Mucosa of stomach (tissue), 1 donor: ENCODE results near the gene CHI3L2.

ENCODE experiments used
- H3K27me3 ChIP-seq: one replicate; pipeline ENCODE4 v1.7.0; 2013; ENCODE audit warnings: mild to moderate bottlenecking, low read length; ENCODE audit not compliant: control insufficient read depth, insufficient read depth
- H3K36me3 ChIP-seq: one replicate; pipeline ENCODE4 v1.7.0; 2013; ENCODE audit warnings: low read length; ENCODE audit not compliant: control insufficient read depth, insufficient read depth
- H3K4me1 ChIP-seq: one replicate; pipeline ENCODE4 v1.7.0; 2013; ENCODE audit warnings: mild to moderate bottlenecking, low read length; ENCODE audit not compliant: control insufficient read depth, insufficient read depth
- H3K4me3 ChIP-seq: one replicate; pipeline ENCODE4 v1.7.0; 2013; ENCODE audit warnings: low read length
- H3K9ac ChIP-seq: one replicate; pipeline ENCODE4 v1.7.0; 2013; ENCODE audit warnings: mild to moderate bottlenecking, low read length, moderate library complexity
- H3K9me3 ChIP-seq: one replicate; pipeline ENCODE4 v1.7.0; 2013; ENCODE audit warnings: mild to moderate bottlenecking, low read length, moderate library complexity; ENCODE audit not compliant: control insufficient read depth
- donor health status: Pancreatic carcinoma.

CHI3L2 gene

GRCh38 chr1:111274653-111275052, 47.1 kb downstream of the CHI3L2 start:
- no peak overlapping the region for H3K4me3 ChIP-seq
- H3K9me3 ChIP-seq = no peaks in the 10 kb centered on the region
- H3K36me3 ChIP-seq = no peaks in the 10 kb centered on the region

DNA sequence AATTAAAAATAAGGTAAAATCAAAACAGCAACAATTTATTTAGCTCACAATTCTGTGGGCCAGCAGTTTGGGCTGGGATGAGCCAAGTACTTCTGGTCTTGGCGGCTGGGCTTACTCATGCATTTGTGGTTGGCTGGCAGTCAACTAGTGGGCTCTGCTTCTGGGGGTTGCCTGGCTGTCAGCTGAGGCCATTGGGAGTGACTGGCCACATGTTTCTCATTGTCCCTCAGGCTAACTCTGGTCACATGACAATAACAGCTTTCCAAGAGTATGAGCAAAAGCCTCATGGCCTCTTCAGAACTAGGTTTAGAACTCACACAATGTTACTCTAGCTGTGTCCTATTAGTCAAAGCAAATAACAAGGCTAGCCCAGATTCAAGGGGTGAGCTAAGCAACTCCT, 47.6 kb downstream of the CHI3L2 start:
- no peaks in the 10 kb centered on the region for H3K4me1 ChIP-seq
- H3K4me3 ChIP-seq = no peak overlapping the region
- no peaks in the 10 kb centered on the region for H3K9me3 ChIP-seq

More at GRCh38 chr1:111274653-111275052, 47.1 kb downstream of the CHI3L2 start:
- Histone ChIP-seq H3K9ac (no peak overlapping the region), H3K27me3 (peaks cover 22% of the 10 kb centered on the region), H3K4me1 (no peaks in the 10 kb centered on the region)

DNA sequence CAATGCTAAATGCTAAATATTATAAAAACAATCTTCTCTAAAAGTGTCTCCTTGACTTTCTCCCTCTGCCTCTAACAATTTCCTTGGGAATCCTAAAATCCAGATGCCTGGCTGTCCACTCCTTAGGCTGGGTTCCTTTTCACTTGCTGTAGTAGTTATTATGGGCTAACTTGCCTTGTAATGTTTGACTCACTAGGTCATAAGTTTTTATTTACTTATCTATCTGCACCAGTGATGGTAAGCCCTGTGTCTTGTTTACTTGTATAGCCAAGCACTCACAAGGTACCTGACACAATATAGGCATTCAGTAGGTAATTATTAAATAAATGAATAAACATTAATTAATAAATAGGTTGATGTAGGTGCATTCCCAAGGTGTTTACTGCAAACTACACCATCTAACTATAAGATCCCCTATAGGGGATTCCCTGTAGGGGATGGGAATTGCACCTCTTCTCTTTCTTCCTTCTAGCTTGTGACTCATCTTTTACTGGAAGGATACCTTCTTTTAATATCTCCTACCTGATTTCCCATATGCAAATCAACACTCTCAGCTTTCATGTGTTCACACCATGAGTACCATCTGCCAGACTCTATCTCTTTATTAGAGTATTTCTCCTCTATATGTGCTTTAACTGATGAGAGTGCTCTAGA, 48.4 kb downstream of the CHI3L2 start:
- Histone ChIP-seq H3K9ac (no peak overlapping the region), H3K27me3 (peaks cover 12% of the 10 kb centered on the region), H3K4me3 (no peak overlapping the region), H3K4me1 (no peaks in the 10 kb centered on the region), H3K9me3 (no peaks in the 10 kb centered on the region), H3K36me3 (no peaks in the 10 kb centered on the region)

More for the DNA sequence above, 47.6 kb downstream of the CHI3L2 start:
- no peak overlapping the region for H3K9ac ChIP-seq
- H3K27me3 ChIP-seq = peaks cover 20% of the 10 kb centered on the region
- no peaks in the 10 kb centered on the region for H3K36me3 ChIP-seq

DNA sequence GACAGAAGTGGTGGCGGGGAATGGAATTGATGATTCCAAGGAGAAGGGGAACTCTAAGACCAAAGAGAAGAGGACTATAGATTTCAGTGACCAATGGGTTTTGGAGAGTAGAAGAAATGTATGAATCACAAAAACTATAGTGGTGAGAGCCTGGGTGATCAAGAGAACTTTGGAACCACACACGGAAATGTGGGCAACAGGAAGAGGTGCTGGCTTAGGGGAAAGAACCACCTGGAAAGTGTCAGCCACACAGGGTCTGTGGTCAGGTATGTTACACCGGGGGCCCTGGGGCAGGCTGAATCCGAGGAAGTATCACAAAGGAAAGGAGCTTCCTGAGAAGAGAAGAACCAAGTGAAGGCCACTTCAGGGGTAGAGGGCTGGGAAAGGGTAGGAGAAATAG, 51.6 kb downstream of the CHI3L2 start:
- H3K9me3 ChIP-seq = no peaks in the 10 kb centered on the region
- H3K9ac ChIP-seq = no peak overlapping the region
- no peak overlapping the region for H3K4me3 ChIP-seq
- H3K27me3 ChIP-seq = no peaks in the 10 kb centered on the region
- H3K4me1 ChIP-seq = no peaks in the 10 kb centered on the region
- no peaks in the 10 kb centered on the region for H3K36me3 ChIP-seq

GRCh38 chr1:111280267-111280666, 52.8 kb downstream of the CHI3L2 start:
- Histone ChIP-seq H3K27me3 (no peaks in the 10 kb centered on the region), H3K9ac (no peak overlapping the region), H3K36me3 (no peaks in the 10 kb centered on the region), H3K4me1 (no peaks in the 10 kb centered on the region), H3K4me3 (no peak overlapping the region), H3K9me3 (no peaks in the 10 kb centered on the region)

DNA sequence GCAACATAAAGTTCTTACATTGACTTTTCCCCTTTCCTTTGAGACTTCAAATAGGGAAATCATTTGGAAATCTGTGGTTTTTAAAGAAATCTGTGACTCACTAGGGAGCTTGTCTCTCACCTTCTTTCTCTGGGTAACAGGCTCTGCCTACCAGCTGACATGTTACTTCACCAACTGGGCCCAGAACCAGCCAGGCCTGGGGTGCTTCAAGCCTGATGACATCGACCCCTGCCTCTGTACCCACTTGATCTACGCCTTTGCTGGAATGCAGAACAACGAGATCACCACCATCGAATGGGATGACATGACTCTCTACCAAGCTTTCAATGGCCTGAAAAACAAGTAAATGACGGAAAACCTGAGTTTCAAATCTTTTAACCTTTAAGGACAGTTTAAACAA, 53.9 kb downstream of the CHI3L2 start:
- Histone ChIP-seq H3K9ac (no peak overlapping the region), H3K36me3 (no peaks in the 10 kb centered on the region), H3K9me3 (no peaks in the 10 kb centered on the region), H3K4me3 (no peak overlapping the region), H3K4me1 (no peaks in the 10 kb centered on the region), H3K27me3 (no peaks in the 10 kb centered on the region)

DNA sequence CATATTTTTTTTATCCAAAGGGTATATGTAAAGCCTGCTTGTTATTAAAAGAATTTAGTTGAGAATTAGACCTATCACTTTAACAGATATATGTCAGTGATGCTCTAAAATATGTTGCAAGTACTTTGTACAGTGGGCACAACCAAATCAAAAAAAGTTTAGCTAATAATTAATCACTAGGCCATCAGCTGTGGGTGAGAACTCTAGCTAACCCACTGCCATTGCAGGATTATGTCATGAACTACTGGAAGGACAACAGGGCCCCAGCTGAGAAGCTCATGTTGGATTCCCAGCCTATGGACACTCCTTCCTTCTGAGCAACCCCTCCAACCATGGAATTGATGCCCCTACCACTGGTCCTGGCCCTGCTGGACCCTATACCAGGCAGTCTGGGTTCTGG, 56.3 kb downstream of the CHI3L2 start:
- H3K9ac ChIP-seq = no peak overlapping the region
- no peaks in the 10 kb centered on the region for H3K27me3 ChIP-seq
- no peaks in the 10 kb centered on the region for H3K9me3 ChIP-seq
- H3K36me3 ChIP-seq = no peaks in the 10 kb centered on the region
- no peaks in the 10 kb centered on the region for H3K4me1 ChIP-seq
- H3K4me3 ChIP-seq = no peak overlapping the region

DNA sequence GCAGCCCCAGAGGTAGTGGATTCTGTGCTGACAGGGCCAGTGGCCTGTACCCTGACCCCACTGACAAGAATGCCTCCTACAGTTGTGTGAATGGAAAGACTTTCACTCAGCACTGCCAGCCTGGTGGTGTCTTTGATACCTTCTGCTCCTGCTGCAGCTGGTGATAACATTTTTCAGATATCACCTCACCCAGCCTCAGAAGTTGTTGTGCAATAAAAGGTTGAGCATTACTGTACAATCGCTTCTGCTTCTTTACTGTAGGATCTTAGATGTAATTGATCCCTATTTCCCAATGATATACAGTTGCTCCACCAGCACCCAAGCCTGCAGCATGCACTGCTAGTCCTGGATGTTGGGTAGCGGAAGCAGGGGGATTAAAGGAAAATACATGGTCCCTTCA, 58.4 kb downstream of the CHI3L2 start:
- no peaks in the 10 kb centered on the region for H3K36me3 ChIP-seq
- H3K4me1 ChIP-seq = no peaks in the 10 kb centered on the region
- H3K27me3 ChIP-seq = no peaks in the 10 kb centered on the region
- H3K9ac ChIP-seq = no peak overlapping the region
- no peak overlapping the region for H3K4me3 ChIP-seq
- no peaks in the 10 kb centered on the region for H3K9me3 ChIP-seq

- H3K4me1 ChIP-seq = no peaks in the 10 kb centered on the region
- no peaks in the 10 kb centered on the region for H3K36me3 ChIP-seq
- no peak overlapping the region for H3K4me3 ChIP-seq
- no peaks in the 10 kb centered on the region for H3K27me3 ChIP-seq
- H3K9me3 ChIP-seq = no peaks in the 10 kb centered on the region
- no peak overlapping the region for H3K9ac ChIP-seq
These were observed 59.4 kb downstream of the CHI3L2 start for GRCh38 chr1:111286912-111287311.

DNA sequence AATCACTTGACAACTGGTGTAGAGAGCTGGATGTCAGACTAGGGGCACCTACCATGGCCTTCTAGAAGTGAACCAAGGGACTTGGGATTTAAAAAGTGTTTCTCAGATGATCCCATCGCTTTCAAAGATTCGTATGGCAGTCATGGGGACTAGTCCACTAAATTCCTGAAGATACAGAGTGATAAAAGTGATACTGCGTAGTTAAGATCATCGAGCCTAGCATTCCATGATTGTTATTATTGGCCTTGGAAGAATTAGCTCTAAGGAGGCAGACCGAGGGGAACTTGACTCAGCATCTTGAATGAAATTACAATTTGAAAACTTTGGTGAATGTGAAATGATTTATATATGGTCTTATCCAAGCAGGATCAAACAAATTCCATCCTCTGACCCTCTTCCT, 61.9 kb downstream of the CHI3L2 start:
- Histone ChIP-seq H3K9me3 (no peaks in the 10 kb centered on the region), H3K36me3 (no peaks in the 10 kb centered on the region), H3K9ac (no peak overlapping the region)

DNA sequence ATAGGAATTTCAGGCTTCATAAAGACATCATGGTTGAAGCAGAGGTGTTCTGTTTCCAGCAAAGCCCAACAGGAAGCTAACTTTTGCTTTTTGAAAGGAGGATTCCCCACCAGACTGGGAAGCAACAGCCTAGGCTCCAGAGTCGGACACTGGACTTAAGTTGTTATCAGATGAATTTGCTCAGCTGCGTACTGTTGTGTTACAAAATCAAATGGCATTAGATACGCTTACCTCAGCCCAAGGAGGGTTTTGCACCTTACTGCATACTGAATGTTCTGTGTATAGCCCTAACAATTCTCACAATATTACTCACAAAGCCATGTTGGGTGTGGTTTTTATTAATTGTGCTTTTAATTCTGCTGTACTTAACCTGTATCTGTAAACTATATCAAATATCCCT, 62.6 kb downstream of the CHI3L2 start:
- no peak overlapping the region for H3K4me3 ChIP-seq
- H3K27me3 ChIP-seq = no peaks in the 10 kb centered on the region
- H3K4me1 ChIP-seq = no peaks in the 10 kb centered on the region
- H3K9ac ChIP-seq = no peak overlapping the region
- H3K9me3 ChIP-seq = no peaks in the 10 kb centered on the region
- H3K36me3 ChIP-seq = no peaks in the 10 kb centered on the region

More for the DNA sequence above, 61.9 kb downstream of the CHI3L2 start:
- no peaks in the 10 kb centered on the region for H3K27me3 ChIP-seq
- H3K4me3 ChIP-seq = no peak overlapping the region
- no peaks in the 10 kb centered on the region for H3K4me1 ChIP-seq

DNA sequence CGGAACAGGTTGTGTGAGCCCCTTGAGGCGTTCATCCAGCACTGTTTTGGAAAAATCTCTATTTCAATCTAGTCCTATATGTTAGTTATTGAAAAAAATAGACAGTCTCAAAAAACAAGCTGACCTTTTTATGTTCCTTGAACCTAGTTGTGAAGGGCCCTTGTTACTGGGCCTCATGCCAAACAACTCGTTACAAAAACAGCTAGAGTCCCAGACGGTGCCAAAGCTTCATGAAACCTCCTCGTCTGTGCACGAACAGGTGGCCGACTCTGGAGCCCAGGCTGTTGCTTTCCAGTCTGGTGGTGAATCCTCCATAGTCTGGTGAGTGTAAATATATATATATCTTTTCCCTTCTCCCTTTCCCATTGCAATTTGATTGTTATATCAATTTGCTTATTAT, 63.1 kb downstream of the CHI3L2 start, which contains the start of gene CHIA:
TSS of gene CHIA (plus strand) at position 222 of the 400 bp plus-strand sequence. CDS start 19,617 bp downstream, outside the sequence.
- no peaks in the 10 kb centered on the region for H3K9me3 ChIP-seq
- H3K4me3 ChIP-seq = no peak within 1 kb of the TSS
- H3K27me3 ChIP-seq = no peaks in the 10 kb centered on the region
- no peaks in the 10 kb centered on the region for H3K4me1 ChIP-seq
- no peak within 1 kb of the TSS for H3K9ac ChIP-seq
- H3K36me3 ChIP-seq = no peaks in the 10 kb centered on the region
